Measurements from ENCODE around the gene SLC25A22.

Gene SLC25A22

DNA sequence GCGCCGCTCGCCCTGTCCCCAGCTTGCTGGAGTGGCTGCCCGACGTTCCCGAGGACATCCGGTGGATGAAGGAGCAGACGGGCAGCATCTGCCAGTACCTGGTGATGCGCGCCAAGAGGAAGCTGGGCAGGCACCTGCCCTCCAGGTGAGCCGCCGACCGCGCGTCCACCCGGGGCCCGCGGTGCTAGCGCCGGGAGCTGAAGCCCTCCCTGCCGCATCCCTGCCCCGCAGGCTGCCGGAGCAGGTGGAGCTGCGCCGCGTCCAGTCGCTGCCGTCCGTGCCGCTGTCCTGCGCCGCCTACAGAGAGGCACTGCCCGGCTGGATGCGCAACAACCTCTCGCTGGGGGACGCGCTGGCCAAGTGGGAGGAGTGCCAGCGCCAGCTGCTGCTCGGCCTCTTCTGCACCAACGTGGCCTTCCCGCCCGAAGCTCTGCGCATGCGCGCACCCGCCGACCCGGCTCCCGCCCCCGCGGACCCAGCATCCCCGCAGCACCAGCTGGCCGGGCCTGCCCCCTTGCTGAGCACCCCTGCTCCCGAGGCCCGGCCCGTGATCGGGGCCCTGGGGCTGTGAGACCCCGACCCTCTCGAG is 26.3 kb upstream of the SLC25A22 start:
- TF ChIP-seq, protein P1, sequence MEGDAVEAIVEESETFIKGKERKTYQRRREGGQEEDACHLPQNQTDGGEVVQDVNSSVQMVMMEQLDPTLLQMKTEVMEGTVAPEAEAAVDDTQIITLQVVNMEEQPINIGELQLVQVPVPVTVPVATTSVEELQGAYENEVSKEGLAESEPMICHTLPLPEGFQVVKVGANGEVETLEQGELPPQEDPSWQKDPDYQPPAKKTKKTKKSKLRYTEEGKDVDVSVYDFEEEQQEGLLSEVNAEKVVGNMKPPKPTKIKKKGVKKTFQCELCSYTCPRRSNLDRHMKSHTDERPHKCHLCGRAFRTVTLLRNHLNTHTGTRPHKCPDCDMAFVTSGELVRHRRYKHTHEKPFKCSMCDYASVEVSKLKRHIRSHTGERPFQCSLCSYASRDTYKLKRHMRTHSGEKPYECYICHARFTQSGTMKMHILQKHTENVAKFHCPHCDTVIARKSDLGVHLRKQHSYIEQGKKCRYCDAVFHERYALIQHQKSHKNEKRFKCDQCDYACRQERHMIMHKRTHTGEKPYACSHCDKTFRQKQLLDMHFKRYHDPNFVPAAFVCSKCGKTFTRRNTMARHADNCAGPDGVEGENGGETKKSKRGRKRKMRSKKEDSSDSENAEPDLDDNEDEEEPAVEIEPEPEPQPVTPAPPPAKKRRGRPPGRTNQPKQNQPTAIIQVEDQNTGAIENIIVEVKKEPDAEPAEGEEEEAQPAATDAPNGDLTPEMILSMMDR (IDR thresholded peaks at IDR 0.05; ENCODE audit: low read depth, low read length) = no peak
- no peak for TF ChIP-seq MYC (IDR thresholded peaks at IDR 0.05; ENCODE audit: low read depth, low read length)
- TF ChIP-seq POLR2A (IDR thresholded peaks at IDR 0.05; ENCODE audit: extremely low read depth, insufficient read length) = no peak
- TF ChIP-seq, protein P2, sequence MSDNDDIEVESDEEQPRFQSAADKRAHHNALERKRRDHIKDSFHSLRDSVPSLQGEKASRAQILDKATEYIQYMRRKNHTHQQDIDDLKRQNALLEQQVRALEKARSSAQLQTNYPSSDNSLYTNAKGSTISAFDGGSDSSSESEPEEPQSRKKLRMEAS (IDR thresholded peaks at IDR 0.05; ENCODE audit: low read depth, low read length) = no peak
- H3K4me3 ChIP-seq (ENCODE audit: low read depth, low read length) = no peak overlapping the region
- no peak for DNase-seq (ENCODE audit: low read depth)

DNA sequence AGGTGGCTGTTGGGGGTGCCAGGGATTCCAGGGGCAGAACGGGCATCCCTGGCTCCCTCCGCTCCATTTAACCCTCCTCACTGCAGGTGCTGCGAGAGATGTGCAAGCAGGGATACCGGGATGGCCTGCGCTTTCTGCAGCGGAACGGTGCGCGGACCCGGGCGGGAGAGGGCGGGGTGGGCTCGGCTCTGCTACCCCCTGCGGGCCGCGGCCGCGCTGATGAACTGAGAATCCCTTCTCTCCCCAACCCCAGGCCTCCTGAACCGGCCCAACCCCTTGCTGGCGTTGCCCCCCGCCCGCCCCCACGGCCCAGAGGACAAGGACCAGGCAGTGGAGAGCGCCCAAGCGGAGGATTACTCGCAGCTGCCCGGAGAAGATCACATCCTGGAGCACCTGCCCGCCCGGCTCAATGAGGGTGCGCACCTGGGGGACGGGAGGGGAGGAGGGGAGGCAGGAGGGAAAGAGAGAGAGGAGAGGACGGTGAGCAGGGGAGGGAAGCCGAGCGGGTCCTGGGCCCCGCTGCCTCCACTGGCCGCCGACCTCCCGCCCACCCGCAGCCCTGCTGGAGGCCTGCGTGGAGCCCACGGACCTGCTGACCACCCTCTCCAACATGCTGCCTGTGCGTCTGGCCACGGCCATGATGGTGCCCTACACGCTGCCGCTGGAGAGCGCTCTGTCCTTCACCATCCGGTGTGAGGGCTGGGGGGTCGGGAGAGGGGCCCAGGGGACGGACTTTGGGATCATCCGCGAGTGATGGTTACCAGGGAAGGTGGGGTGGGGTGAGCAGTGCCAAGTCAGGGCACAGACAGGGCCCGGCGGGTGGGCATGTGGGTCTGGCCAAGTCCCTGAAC is 25.6 kb upstream of the SLC25A22 start:
- H3K4me3 ChIP-seq (ENCODE audit: low read depth, low read length) = no peak overlapping the region
- TF ChIP-seq, protein P2 (IDR thresholded peaks at IDR 0.05; ENCODE audit: low read depth, low read length) = no peak
- TF ChIP-seq MYC (IDR thresholded peaks at IDR 0.05; ENCODE audit: low read depth, low read length) (no peak), POLR2A (IDR thresholded peaks at IDR 0.05; ENCODE audit: extremely low read depth, insufficient read length) (no peak)
- TF ChIP-seq, protein P1 (IDR thresholded peaks at IDR 0.05; ENCODE audit: low read depth, low read length) = no peak
- no peak for DNase-seq (ENCODE audit: low read depth)

DNA sequence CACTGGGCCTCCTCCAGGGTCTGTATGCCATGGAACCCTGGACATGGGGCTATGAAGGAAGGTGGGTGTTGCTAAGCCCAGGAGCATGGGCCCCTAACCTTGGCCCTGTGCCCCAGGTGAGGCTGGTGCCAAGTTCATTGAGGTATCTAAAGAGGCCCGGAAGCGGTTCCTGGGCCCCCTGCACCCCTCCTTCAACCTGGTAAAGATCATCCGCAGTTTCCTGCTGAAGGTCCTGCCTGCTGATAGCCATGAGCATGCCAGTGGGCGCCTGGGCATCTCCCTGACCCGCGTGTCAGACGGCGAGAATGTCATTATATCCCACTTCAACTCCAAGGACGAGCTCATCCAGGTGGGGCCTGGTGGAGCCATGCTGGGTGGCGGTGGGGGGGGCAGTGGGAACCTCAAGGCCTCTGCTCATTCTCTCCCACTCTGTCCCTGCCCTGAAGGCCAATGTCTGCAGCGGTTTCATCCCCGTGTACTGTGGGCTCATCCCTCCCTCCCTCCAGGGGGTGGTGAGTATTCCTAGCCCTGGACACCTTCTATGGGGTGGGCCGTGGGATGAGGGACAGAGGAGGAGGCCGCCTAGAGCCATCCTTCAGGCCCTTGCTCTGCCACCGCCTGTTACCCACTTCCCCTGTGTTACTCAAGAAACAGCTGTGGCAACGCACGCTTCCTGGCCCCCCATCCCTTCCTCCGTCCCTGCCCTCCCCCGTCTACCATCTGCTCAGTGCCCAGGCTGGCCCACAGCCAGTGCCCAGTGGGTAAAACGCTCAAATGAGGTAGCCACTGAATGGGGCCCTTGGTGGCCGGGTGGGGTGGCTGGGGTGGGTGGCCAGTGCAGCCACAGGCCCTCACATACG is 23.7 kb upstream of the SLC25A22 start:
- peak; percentile 73 for DNase-seq (ENCODE audit: low read depth)
- TF ChIP-seq, protein P2 (IDR thresholded peaks at IDR 0.05; ENCODE audit: low read depth, low read length) = peak; percentile 58
- TF ChIP-seq POLR2A (IDR thresholded peaks at IDR 0.05; ENCODE audit: extremely low read depth, insufficient read length) (no peak), MYC (IDR thresholded peaks at IDR 0.05; ENCODE audit: low read depth, low read length) (peak; percentile 50; the same call in 1 of the 2 replicates)
- H3K4me3 ChIP-seq (ENCODE audit: low read depth, low read length) = peak overlapping the region; percentile 68

DNA sequence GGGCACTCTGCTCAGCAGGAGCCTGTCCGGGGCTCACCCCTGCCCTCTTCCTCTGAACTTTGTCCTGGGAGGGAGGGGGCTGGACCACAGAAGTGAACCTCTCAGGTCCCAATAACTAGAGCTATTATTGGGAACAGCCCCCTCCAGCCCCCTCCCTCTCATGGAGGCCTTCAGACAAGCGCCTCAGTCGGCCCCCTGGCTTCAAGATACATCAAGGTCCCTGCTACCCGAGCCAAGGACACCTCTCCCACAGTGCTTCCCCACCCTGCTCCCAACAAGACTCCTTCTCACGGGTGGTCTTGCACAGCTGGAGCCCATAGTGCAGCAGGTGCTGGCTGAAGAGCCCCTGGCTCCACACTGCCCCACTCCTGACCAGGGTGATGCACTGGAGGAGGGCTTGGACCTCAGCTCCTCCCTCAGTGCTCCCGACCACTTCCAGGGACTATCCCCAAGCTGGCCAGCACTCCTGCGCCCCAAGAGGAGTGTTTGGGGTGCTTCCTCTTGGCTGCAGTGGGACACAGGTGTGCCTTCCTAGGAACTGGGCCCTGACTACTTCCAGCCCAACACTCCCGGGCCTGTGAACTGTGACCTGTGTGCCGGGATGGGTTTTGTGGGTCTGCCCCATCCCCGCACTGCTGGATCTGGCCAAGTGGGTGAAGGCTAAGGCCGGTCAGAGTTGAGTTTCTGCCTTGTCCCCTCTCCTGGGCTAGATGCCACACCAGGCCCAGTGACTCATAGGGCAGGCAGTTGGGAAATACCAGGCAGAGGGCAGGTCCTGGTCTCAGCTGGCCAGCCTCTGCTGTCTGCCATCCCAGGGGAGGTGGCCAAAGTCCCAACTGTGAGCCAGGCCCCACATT is 22.8 kb upstream of the SLC25A22 start:
- peak overlapping the region; percentile 68 for H3K4me3 ChIP-seq (ENCODE audit: low read depth, low read length)
- DNase-seq (ENCODE audit: low read depth) = peak; percentile 61
- TF ChIP-seq POLR2A (IDR thresholded peaks at IDR 0.05; ENCODE audit: extremely low read depth, insufficient read length) = no peak

DNA sequence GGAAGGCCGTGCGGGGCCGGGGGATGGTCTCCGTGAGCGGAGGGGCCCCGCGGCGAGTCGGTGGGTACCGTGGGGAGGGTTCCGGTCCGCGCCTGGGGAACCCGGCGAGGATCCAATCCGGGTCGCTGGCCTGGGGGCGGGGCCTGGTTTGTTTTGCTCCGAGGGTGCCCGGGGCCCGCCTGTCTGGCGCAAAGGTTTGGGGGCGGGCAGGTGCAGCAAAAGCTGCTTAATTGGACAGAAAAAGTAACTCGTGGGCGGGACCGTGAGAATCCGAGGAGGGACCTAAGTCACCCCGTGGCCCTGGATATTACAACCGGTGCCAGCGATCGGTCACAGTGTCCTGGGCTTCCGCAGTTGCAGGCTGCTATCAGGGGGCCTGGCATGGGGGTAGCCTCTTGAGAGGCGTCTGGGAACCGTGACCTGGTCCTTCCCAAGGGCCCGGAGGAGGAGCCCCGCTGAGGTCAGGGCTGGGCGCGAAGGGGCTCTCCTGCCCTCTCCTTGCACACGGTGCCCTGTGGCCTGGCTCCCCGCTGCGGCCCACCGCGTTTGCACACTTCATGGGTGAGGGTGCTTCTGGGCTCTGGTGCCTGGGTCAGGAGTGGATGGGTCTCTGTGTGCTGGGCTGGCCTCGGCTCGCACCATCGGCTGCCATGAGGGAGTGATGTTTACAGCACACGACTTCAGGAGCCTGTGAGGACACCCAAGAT is 22.0 kb upstream of the SLC25A22 start:
- TF ChIP-seq POLR2A (IDR thresholded peaks at IDR 0.05; ENCODE audit: extremely low read depth, insufficient read length) = no peak
- TF ChIP-seq, protein P2 (IDR thresholded peaks at IDR 0.05; ENCODE audit: low read depth, low read length) = peak; percentile 41; the same call in 1 of the 2 replicates
- TF ChIP-seq MYC (IDR thresholded peaks at IDR 0.05; ENCODE audit: low read depth, low read length) = peak; percentile 26
- H3K4me3 ChIP-seq (ENCODE audit: low read depth, low read length) = peak overlapping the region; percentile 68
- peak; percentile 93 for DNase-seq (ENCODE audit: low read depth)

DNA sequence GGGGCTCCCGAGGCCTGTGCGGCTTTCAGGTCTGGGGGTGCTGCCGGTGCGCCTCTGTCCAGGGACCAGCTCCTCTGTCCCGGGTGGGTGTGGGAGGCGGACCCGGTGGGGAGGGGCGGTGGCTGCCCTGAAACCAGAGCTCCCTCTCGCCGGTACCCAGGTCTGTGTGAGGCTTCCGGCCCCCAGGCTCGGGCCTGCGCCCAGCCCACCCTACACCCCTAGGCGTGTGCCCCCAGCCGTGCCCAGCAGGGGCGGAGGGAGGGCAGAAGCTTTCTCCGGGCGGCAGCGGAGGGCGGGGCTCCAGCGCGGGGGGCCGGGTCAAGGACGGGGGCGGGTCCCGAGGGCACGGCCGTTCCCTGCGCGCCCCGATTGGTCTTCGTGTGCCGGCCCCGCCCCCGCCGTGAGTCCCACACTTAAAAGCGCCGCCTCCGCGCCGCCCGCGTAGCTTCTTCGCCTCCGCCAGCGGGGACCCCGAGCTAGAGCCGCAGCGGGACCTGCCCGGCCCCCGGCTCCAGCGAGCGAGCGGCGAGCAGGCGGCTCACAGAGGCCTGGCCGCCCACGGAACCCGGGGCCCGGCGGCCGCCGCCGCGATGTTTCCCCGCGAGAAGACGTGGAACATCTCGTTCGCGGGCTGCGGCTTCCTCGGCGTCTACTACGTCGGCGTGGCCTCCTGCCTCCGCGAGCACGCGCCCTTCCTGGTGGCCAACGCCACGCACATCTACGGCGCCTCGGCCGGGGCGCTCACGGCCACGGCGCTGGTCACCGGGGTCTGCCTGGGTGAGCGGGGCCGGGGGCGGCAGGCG is 21.2 kb upstream of the SLC25A22 start:
- peak; percentile 91 for DNase-seq (ENCODE audit: low read depth)
- peak overlapping the region; percentile 68 for H3K4me3 ChIP-seq (ENCODE audit: low read depth, low read length)
- TF ChIP-seq, protein P1 (IDR thresholded peaks at IDR 0.05; ENCODE audit: low read depth, low read length) = no peak
- peak; percentile 84 for TF ChIP-seq POLR2A (IDR thresholded peaks at IDR 0.05; ENCODE audit: extremely low read depth, insufficient read length)
